Measurements from ENCODE around the gene TXN2.

DNA sequence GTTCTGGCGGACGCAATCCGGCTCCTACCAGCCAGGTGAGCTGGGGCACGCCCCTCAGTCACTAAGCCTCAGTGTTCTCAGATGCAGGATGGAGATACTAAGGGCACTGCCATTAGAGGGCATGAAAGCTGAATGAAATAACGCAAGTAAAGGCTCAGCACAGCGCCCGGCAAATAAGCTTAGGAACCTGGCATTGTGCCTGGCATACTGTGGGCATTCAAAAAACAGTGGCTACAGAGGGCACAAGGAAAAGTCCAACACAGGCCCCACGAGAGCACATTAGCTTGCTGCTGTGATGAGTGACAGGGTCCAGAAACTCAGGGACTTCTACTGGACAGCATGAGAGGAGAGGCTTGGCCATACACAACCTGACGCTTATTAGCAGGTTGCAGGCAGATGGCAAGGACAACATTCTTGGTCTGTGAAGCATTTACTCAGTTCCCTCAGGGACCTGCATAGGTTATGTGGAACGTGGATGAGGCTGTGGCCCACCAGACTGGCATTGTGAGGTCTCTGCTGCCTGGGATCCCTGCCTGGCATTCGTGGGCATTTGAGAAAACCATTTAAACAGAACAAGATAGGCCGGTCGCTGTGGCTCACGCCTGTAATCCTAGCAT, 12.2 kb downstream of the TXN2 start:
- TF ChIP-seq, protein P1, sequence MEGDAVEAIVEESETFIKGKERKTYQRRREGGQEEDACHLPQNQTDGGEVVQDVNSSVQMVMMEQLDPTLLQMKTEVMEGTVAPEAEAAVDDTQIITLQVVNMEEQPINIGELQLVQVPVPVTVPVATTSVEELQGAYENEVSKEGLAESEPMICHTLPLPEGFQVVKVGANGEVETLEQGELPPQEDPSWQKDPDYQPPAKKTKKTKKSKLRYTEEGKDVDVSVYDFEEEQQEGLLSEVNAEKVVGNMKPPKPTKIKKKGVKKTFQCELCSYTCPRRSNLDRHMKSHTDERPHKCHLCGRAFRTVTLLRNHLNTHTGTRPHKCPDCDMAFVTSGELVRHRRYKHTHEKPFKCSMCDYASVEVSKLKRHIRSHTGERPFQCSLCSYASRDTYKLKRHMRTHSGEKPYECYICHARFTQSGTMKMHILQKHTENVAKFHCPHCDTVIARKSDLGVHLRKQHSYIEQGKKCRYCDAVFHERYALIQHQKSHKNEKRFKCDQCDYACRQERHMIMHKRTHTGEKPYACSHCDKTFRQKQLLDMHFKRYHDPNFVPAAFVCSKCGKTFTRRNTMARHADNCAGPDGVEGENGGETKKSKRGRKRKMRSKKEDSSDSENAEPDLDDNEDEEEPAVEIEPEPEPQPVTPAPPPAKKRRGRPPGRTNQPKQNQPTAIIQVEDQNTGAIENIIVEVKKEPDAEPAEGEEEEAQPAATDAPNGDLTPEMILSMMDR (IDR thresholded peaks at IDR 0.05) = no peak
- TF ChIP-seq EP300 (IDR thresholded peaks at IDR 0.05) (no peak), POLR2A (IDR thresholded peaks at IDR 0.05) (no peak)
